WTC11 (cell line): ENCODE measurements around the gene PCDHA8. TPM values are rescaled to one million over a fixed set of nuclear protein-coding genes. Genes with fewer than 3 reads are reported as not detected.
A peak's percentile ranks its signal among the peaks of the same experiment; 100 is the strongest.
"Not testable (repeated sequence)": the region's sequence is repeated elsewhere in the genome, so short reads cannot be mapped to it uniquely, and the experiment has no call there.

Experiments used
- ATAC-seq: fragments of 200-7000 bp; cut with Tn5 transposase; 2 replicates; pipeline ENCODE4 v1.10.0; 2021; ENCODE audit warnings: mild to moderate bottlenecking, moderate library complexity
- CTCF ChIA-PET: fragments of 300-600 bp; sonication (Branson Sonifier 250); formaldehyde crosslinking; loops from one replicate; lab custom pipeline; 2021; ENCODE audit warnings: antibody characterized with exemption; lab: Charles Lee
- POLR2A ChIA-PET: fragments of 350-600 bp; sonication (Branson Sonifier 250); formaldehyde crosslinking; loops from one replicate; lab custom pipeline; 2021; ENCODE audit warnings: antibody characterized with exemption; lab: Charles Lee
- DNase-seq: peaks from one replicate; pipeline ENCODE4 v3.0.0; 2021; ENCODE audit warnings: low spot score
- H3K27ac Mint-ChIP-seq: 2 replicates; pipeline ENCODE4 v1.8.0; 2021; ENCODE audit warnings: mixed read lengths
- H3K27me3 Mint-ChIP-seq: 2 replicates; pipeline ENCODE4 v1.8.0; 2021; ENCODE audit warnings: low read depth, mild to moderate bottlenecking, moderate library complexity, mixed read lengths
- H3K36me3 Mint-ChIP-seq: 2 replicates; pipeline ENCODE4 v1.8.0; 2021; ENCODE audit warnings: mixed read lengths
- H3K4me1 Mint-ChIP-seq: 2 replicates; pipeline ENCODE4 v1.8.0; 2022; ENCODE audit warnings: mixed read lengths
- H3K4me3 Mint-ChIP-seq: 2 replicates; pipeline ENCODE4 v1.8.0; 2021; ENCODE audit warnings: mild to moderate bottlenecking, moderate library complexity, mixed read lengths
- H3K9me3 Mint-ChIP-seq: 2 replicates; pipeline ENCODE4 v1.8.0; 2021; ENCODE audit warnings: mixed read lengths
- CBFB ChIP-seq: sonication (generic); formaldehyde crosslinking; IDR thresholded peaks from 2 replicates; pipeline ENCODE4 v1.8.1; 2022; ENCODE audit warnings: mild to moderate bottlenecking, low read depth, missing genetic modification reagents
- ESRRA ChIP-seq: sonication (generic); formaldehyde crosslinking; IDR thresholded peaks from 2 replicates; pipeline ENCODE4 v1.8.1; 2022; ENCODE audit warnings: mild to moderate bottlenecking, missing genetic modification reagents, borderline replicate concordance
- FOXK1 ChIP-seq: sonication (generic); formaldehyde crosslinking; IDR thresholded peaks from 2 replicates; pipeline ENCODE4 v1.8.0; 2022; ENCODE audit warnings: mild to moderate bottlenecking, moderate library complexity, missing genetic modification reagents
- JUN ChIP-seq: sonication (generic); formaldehyde crosslinking; IDR thresholded peaks from 2 replicates; pipeline ENCODE4 v1.8.0; 2023; ENCODE audit warnings: mild to moderate bottlenecking, missing genetic modification reagents
- NR1H2 ChIP-seq: sonication (generic); formaldehyde crosslinking; IDR thresholded peaks from 2 replicates; pipeline ENCODE4 v1.9.0; 2021; ENCODE audit warnings: mild to moderate bottlenecking, moderate library complexity, missing genetic modification reagents
- TCF7 ChIP-seq: sonication (generic); formaldehyde crosslinking; IDR thresholded peaks from 2 replicates; pipeline ENCODE4 v1.8.0; 2022; ENCODE audit warnings: mild to moderate bottlenecking, low read depth, missing genetic modification reagents, moderate library complexity
- TP53 ChIP-seq: sonication (generic); formaldehyde crosslinking; IDR thresholded peaks from 2 replicates; pipeline ENCODE4 v1.8.1; 2023; ENCODE audit warnings: mild to moderate bottlenecking, missing genetic modification reagents
- ZBTB21 ChIP-seq: sonication (generic); formaldehyde crosslinking; IDR thresholded peaks from 2 replicates; pipeline ENCODE4 v1.8.1; 2023; ENCODE audit warnings: mild to moderate bottlenecking, missing genetic modification reagents, borderline replicate concordance
- ZNF416 ChIP-seq: fragments of 250-450 bp; sonication (Bioruptor Pico); IDR thresholded peaks from 2 replicates; pipeline ENCODE4 v1.9.0; 2021; ENCODE audit warnings: mild to moderate bottlenecking, inconsistent platforms
- total RNA-seq: library from RNA; stranded (reverse); gene quantifications from 3 replicates; pipeline ENCODE4 v1.2.3, GENCODE V29; 2021
- TF ChIP-seq, protein P1 (sequence below): sonication (generic); formaldehyde crosslinking; IDR thresholded peaks from 2 replicates; pipeline ENCODE4 v1.8.0; 2023; ENCODE audit warnings: mild to moderate bottlenecking, missing genetic modification reagents
- TF ChIP-seq, protein P2 (sequence below): sonication (generic); formaldehyde crosslinking; IDR thresholded peaks from 2 replicates; pipeline ENCODE4 v1.8.1; 2023; ENCODE audit warnings: mild to moderate bottlenecking, moderate library complexity, missing genetic modification reagents
- TF ChIP-seq, protein P3 (sequence below): sonication (generic); formaldehyde crosslinking; IDR thresholded peaks from 2 replicates; pipeline ENCODE4 v1.8.1; 2022; ENCODE audit warnings: low read depth, mild to moderate bottlenecking, moderate library complexity, missing genetic modification reagents, borderline replicate concordance
- TF ChIP-seq, protein P4 (sequence below): fragments of 250-450 bp; sonication (Bioruptor Pico); IDR thresholded peaks from 2 replicates; pipeline ENCODE4 v1.9.0; 2021; ENCODE audit warnings: mild to moderate bottlenecking, borderline replicate concordance
- TF ChIP-seq, protein P5 (sequence below): fragments of 250-450 bp; sonication (Bioruptor Pico); IDR thresholded peaks from 2 replicates; pipeline ENCODE4 v1.8.0; 2021; ENCODE audit warnings: mild to moderate bottlenecking
- TF ChIP-seq, protein P6 (sequence below): fragments of 250-450 bp; sonication (Bioruptor Pico); IDR thresholded peaks from 2 replicates; pipeline ENCODE4 v1.9.0; 2021; ENCODE audit warnings: mild to moderate bottlenecking

The PCDHA8 gene
- total RNA-seq, 1 experiment from 2014 or later, result 1.3 TPM

DNA sequence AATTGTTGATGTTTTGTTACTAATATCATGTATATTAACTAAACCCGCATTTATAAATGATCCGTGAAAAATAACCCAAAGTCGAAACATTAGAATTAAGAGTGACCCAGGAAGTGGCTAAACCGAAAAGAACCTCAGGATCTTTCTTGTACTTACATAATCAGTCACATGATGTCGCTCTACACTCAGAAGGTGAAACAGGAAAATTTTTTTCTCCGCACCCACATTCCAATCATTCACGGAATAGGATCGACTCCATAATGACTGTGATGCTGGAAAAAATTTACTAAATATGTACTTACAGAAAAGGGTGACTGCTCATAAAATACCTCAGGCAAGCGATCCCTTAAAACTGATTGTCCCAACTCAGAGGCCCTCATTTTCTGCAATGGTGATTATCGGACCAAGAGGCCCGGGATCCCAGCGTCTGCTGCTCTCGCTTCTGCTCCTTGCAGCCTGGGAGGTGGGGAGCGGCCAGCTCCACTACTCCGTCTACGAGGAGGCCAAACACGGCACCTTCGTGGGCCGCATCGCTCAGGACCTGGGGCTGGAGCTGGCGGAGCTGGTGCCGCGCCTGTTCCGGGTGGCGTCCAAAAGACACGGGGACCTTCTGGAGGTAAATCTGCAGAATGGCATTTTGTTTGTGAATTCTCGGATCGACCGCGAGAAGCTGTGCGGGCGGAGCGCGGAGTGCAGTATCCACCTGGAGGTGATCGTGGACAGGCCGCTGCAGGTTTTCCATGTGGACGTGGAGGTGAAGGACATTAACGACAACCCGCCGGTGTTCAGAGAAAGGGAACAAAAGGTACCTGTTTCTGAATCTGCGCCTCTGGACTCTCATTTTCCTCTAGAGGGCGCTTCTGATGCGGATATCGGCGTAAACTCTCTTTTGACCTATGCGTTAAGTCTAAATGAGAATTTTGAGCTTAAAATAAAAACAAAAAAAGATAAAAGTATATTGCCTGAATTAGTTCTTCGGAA lies 34.4 kb downstream of the PCDHA8 start, which contains the start of gene PCDHA12 (continued):
- TF ChIP-seq, protein P1, sequence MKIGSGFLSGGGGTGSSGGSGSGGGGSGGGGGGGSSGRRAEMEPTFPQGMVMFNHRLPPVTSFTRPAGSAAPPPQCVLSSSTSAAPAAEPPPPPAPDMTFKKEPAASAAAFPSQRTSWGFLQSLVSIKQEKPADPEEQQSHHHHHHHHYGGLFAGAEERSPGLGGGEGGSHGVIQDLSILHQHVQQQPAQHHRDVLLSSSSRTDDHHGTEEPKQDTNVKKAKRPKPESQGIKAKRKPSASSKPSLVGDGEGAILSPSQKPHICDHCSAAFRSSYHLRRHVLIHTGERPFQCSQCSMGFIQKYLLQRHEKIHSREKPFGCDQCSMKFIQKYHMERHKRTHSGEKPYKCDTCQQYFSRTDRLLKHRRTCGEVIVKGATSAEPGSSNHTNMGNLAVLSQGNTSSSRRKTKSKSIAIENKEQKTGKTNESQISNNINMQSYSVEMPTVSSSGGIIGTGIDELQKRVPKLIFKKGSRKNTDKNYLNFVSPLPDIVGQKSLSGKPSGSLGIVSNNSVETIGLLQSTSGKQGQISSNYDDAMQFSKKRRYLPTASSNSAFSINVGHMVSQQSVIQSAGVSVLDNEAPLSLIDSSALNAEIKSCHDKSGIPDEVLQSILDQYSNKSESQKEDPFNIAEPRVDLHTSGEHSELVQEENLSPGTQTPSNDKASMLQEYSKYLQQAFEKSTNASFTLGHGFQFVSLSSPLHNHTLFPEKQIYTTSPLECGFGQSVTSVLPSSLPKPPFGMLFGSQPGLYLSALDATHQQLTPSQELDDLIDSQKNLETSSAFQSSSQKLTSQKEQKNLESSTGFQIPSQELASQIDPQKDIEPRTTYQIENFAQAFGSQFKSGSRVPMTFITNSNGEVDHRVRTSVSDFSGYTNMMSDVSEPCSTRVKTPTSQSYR (CRISPR knock-in tag), result no peak
- TF ChIP-seq TP53 (CRISPR knock-in tag), result no peak
- TF ChIP-seq, protein P2, sequence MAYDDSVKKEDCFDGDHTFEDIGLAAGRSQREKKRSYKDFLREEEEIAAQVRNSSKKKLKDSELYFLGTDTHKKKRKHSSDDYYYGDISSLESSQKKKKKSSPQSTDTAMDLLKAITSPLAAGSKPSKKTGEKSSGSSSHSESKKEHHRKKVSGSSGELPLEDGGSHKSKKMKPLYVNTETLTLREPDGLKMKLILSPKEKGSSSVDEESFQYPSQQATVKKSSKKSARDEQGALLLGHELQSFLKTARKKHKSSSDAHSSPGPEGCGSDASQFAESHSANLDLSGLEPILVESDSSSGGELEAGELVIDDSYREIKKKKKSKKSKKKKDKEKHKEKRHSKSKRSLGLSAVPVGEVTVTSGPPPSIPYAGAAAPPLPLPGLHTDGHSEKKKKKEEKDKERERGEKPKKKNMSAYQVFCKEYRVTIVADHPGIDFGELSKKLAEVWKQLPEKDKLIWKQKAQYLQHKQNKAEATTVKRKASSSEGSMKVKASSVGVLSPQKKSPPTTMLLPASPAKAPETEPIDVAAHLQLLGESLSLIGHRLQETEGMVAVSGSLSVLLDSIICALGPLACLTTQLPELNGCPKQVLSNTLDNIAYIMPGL (CRISPR knock-in tag), result peak; percentile 95

DNA sequence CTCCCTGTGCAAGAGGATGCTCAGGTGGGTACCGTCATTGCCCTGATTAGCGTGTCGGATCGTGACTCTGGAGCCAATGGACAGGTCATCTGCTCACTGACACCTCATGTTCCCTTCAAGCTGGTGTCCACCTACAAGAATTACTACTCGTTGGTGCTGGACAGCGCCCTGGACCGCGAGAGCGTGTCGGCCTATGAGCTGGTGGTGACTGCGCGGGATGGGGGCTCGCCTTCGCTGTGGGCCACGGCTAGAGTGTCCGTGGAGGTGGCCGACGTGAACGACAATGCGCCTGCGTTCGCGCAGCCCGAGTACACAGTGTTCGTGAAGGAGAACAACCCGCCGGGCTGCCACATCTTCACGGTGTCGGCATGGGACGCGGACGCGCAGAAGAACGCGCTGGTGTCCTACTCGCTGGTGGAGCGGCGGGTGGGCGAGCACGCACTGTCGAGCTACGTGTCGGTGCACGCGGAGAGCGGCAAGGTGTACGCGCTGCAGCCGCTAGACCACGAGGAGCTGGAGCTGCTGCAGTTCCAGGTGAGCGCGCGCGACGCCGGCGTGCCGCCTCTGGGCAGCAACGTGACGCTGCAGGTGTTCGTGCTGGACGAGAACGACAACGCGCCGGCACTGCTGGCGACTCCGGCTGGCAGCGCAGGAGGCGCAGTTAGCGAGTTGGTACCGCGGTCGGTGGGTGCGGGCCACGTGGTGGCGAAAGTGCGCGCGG lies 35.7 kb downstream of the PCDHA8 start:
- not testable (repeated sequence) for ATAC-seq
- 0 out of 2 replicates have a peak, but pooled peaks have one; percentile 44 for TF ChIP-seq ESRRA
- TF ChIP-seq, protein P3, sequence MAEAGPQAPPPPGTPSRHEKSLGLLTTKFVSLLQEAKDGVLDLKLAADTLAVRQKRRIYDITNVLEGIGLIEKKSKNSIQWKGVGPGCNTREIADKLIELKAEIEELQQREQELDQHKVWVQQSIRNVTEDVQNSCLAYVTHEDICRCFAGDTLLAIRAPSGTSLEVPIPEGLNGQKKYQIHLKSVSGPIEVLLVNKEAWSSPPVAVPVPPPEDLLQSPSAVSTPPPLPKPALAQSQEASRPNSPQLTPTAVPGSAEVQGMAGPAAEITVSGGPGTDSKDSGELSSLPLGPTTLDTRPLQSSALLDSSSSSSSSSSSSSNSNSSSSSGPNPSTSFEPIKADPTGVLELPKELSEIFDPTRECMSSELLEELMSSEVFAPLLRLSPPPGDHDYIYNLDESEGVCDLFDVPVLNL (CRISPR knock-in tag), result 0 out of 2 replicates have a peak, but pooled peaks have one; percentile 49
- 0 out of 2 replicates have a peak, but pooled peaks have one; percentile 30 for TF ChIP-seq JUN (CRISPR knock-in tag)
- TF ChIP-seq, all 79 proteins: peak for 3; not testable (repeated sequence) for 76
- H3K27me3 Mint-ChIP-seq, H3K9me3 Mint-ChIP-seq, DNase-seq, POLR2A ChIA-PET, H3K36me3 Mint-ChIP-seq, H3K27ac Mint-ChIP-seq: not testable (repeated sequence)
- CTCF ChIA-PET, result interaction anchor here (0.8 to 2.6 kb wide), 5 partner anchors 21 to 164 kb away, joined by 3 to 51 read pairs (median 21); partner anchors contain the start of genes PCDHA10, PCDHA2 and PCDHAC1
- Mint-ChIP-seq H3K4me1 (peaks cover 32% of the 10 kb centered on the region), H3K4me3 (peak overlapping the region; percentile 99)

DNA sequence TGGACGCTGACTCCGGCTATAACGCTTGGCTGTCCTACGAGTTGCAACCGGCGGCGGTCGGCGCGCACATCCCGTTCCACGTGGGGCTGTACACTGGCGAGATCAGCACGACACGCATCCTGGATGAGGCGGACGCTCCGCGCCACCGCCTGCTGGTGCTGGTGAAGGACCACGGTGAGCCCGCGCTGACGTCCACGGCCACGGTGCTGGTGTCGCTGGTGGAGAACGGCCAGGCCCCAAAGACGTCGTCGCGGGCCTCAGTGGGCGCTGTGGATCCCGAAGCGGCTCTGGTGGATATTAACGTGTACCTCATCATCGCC lies 36.2 kb downstream of the PCDHA8 start:
- DNase-seq, result no peak
- TF ChIP-seq, protein P4, sequence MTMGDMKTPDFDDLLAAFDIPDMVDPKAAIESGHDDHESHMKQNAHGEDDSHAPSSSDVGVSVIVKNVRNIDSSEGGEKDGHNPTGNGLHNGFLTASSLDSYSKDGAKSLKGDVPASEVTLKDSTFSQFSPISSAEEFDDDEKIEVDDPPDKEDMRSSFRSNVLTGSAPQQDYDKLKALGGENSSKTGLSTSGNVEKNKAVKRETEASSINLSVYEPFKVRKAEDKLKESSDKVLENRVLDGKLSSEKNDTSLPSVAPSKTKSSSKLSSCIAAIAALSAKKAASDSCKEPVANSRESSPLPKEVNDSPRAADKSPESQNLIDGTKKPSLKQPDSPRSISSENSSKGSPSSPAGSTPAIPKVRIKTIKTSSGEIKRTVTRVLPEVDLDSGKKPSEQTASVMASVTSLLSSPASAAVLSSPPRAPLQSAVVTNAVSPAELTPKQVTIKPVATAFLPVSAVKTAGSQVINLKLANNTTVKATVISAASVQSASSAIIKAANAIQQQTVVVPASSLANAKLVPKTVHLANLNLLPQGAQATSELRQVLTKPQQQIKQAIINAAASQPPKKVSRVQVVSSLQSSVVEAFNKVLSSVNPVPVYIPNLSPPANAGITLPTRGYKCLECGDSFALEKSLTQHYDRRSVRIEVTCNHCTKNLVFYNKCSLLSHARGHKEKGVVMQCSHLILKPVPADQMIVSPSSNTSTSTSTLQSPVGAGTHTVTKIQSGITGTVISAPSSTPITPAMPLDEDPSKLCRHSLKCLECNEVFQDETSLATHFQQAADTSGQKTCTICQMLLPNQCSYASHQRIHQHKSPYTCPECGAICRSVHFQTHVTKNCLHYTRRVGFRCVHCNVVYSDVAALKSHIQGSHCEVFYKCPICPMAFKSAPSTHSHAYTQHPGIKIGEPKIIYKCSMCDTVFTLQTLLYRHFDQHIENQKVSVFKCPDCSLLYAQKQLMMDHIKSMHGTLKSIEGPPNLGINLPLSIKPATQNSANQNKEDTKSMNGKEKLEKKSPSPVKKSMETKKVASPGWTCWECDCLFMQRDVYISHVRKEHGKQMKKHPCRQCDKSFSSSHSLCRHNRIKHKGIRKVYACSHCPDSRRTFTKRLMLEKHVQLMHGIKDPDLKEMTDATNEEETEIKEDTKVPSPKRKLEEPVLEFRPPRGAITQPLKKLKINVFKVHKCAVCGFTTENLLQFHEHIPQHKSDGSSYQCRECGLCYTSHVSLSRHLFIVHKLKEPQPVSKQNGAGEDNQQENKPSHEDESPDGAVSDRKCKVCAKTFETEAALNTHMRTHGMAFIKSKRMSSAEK, result no peak
- no peak for TF ChIP-seq TCF7 (CRISPR knock-in tag)
- TF ChIP-seq NR1H2 (CRISPR knock-in tag), result no peak
- TF ChIP-seq FOXK1 (CRISPR knock-in tag), result no peak
- TF ChIP-seq, protein P5, sequence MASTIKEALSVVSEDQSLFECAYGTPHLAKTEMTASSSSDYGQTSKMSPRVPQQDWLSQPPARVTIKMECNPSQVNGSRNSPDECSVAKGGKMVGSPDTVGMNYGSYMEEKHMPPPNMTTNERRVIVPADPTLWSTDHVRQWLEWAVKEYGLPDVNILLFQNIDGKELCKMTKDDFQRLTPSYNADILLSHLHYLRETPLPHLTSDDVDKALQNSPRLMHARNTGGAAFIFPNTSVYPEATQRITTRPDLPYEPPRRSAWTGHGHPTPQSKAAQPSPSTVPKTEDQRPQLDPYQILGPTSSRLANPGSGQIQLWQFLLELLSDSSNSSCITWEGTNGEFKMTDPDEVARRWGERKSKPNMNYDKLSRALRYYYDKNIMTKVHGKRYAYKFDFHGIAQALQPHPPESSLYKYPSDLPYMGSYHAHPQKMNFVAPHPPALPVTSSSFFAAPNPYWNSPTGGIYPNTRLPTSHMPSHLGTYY (CRISPR knock-in tag), result no peak
- TF ChIP-seq CBFB, result no peak
- TF ChIP-seq, protein P6, sequence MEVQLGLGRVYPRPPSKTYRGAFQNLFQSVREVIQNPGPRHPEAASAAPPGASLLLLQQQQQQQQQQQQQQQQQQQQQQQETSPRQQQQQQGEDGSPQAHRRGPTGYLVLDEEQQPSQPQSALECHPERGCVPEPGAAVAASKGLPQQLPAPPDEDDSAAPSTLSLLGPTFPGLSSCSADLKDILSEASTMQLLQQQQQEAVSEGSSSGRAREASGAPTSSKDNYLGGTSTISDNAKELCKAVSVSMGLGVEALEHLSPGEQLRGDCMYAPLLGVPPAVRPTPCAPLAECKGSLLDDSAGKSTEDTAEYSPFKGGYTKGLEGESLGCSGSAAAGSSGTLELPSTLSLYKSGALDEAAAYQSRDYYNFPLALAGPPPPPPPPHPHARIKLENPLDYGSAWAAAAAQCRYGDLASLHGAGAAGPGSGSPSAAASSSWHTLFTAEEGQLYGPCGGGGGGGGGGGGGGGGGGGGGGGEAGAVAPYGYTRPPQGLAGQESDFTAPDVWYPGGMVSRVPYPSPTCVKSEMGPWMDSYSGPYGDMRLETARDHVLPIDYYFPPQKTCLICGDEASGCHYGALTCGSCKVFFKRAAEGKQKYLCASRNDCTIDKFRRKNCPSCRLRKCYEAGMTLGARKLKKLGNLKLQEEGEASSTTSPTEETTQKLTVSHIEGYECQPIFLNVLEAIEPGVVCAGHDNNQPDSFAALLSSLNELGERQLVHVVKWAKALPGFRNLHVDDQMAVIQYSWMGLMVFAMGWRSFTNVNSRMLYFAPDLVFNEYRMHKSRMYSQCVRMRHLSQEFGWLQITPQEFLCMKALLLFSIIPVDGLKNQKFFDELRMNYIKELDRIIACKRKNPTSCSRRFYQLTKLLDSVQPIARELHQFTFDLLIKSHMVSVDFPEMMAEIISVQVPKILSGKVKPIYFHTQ, result no peak
- no peak for TF ChIP-seq ZBTB21 (CRISPR knock-in tag)
- TF ChIP-seq ZNF416 (CRISPR knock-in tag), result no peak

More for the DNA sequence above, 36.2 kb downstream of the PCDHA8 start:
- no peaks in the 10 kb centered on the region for H3K9me3 Mint-ChIP-seq
- H3K27ac Mint-ChIP-seq, result no peak overlapping the region
- H3K36me3 Mint-ChIP-seq, result no peaks in the 10 kb centered on the region
- ChIA-PET CTCF (interaction anchor here (2.6 kb wide), 1 partner anchor 164 kb away, joined by 51 read pairs; no protein-coding TSS in a partner anchor), POLR2A (no interaction called here)
- peaks cover 31% of the 10 kb centered on the region for H3K4me1 Mint-ChIP-seq
- no peak overlapping the region for H3K4me3 Mint-ChIP-seq
- no peaks in the 10 kb centered on the region for H3K27me3 Mint-ChIP-seq
- ATAC-seq, result no peak
